Measurements from ENCODE around the gene SERINC4.

GRCh38 chr15:43845421-43845820, 45.4 kb upstream of the SERINC4 start:
- TF ChIP-seq, protein P1, sequence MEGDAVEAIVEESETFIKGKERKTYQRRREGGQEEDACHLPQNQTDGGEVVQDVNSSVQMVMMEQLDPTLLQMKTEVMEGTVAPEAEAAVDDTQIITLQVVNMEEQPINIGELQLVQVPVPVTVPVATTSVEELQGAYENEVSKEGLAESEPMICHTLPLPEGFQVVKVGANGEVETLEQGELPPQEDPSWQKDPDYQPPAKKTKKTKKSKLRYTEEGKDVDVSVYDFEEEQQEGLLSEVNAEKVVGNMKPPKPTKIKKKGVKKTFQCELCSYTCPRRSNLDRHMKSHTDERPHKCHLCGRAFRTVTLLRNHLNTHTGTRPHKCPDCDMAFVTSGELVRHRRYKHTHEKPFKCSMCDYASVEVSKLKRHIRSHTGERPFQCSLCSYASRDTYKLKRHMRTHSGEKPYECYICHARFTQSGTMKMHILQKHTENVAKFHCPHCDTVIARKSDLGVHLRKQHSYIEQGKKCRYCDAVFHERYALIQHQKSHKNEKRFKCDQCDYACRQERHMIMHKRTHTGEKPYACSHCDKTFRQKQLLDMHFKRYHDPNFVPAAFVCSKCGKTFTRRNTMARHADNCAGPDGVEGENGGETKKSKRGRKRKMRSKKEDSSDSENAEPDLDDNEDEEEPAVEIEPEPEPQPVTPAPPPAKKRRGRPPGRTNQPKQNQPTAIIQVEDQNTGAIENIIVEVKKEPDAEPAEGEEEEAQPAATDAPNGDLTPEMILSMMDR (IDR thresholded peaks at IDR 0.05), result no peak
- TF ChIP-seq POLR2AphosphoS5 (IDR thresholded peaks at IDR 0.05), result no peak
- TF ChIP-seq POLR2A (IDR thresholded peaks at IDR 0.05), result no peak
- no peak for TF ChIP-seq EP300 (IDR thresholded peaks at IDR 0.05)

Data from sigmoid colon (tissue), 4 donors.